Ammon's horn (tissue), 1 donor: ENCODE measurements around the gene MALSU1.
"Not testable (repeated sequence)": the region's sequence is repeated elsewhere in the genome, so short reads cannot be mapped to it uniquely, and the experiment has no call there.

ENCODE experiments used
- DNase-seq: peaks from one replicate; pipeline ENCODE4 v3.0.0-alpha.2; 2016; ENCODE audit warnings: low spot score

The MALSU1 gene

GRCh38 chr7:23285657-23286646, 13.2 kb upstream of the MALSU1 start:
- no peak for DNase-seq

- DNase-seq: no peak
These were observed 11.5 kb upstream of the MALSU1 start for GRCh38 chr7:23287612-23288011.

GRCh38 chr7:23290993-23291392, 8.1 kb upstream of the MALSU1 start:
- DNase-seq: no peak

- no peak for DNase-seq
These were observed 7.1 kb upstream of the MALSU1 start for GRCh38 chr7:23291957-23292560.

- no peak for DNase-seq
These were observed 6.5 kb upstream of the MALSU1 start for GRCh38 chr7:23292623-23293022.

GRCh38 chr7:23293500-23294073, 5.6 kb upstream of the MALSU1 start:
- DNase-seq: no peak

- no peak for DNase-seq
These were observed 4.4 kb upstream of the MALSU1 start for GRCh38 chr7:23294549-23295400.

GRCh38 chr7:23295401-23295697, 3.8 kb upstream of the MALSU1 start:
- DNase-seq: no peak

GRCh38 chr7:23298141-23298881, 828 bp upstream of the MALSU1 start:
- DNase-seq: peak; percentile 16

- no peak for DNase-seq
These were observed 696 bp downstream of the MALSU1 start for GRCh38 chr7:23299770-23300300.

- no peak for DNase-seq
These were observed 7.9 kb downstream of the MALSU1 start for GRCh38 chr7:23306936-23307521.

- no peak for DNase-seq
These were observed 9.6 kb downstream of the MALSU1 start for GRCh38 chr7:23308754-23309153.

GRCh38 chr7:23312141-23312540, 13.0 kb downstream of the MALSU1 start:
- DNase-seq: not testable (repeated sequence)

GRCh38 chr7:23315366-23315765, 16.2 kb downstream of the MALSU1 start:
- DNase-seq: no peak

- no peak for DNase-seq
These were observed 32.0 kb downstream of the MALSU1 start for GRCh38 chr7:23331132-23331531.

GRCh38 chr7:23332193-23332592, 33.1 kb downstream of the MALSU1 start:
- DNase-seq: no peak

GRCh38 chr7:23332910-23333612, 33.9 kb downstream of the MALSU1 start:
- no peak for DNase-seq

- DNase-seq: peak; percentile 25
These were observed 34.6 kb downstream of the MALSU1 start for GRCh38 chr7:23333671-23334246.

GRCh38 chr7:23334482-23335056, 35.4 kb downstream of the MALSU1 start:
- no peak for DNase-seq
